Muscle of leg (tissue), 11 donors: ENCODE measurements around the gene DUXA. TPM values are rescaled to one million over a fixed set of nuclear protein-coding genes. Genes with fewer than 3 reads are reported as not detected.

Source experiments
- DNase-seq: peaks from one replicate; pipeline ENCODE4 v3.0.0; 2013
- H3K27ac ChIP-seq: one replicate; pipeline ENCODE4 v1.5.1; 2013; ENCODE audit warnings: mild to moderate bottlenecking, low read length, control low read depth
- H3K27me3 ChIP-seq: one replicate; pipeline ENCODE4 v1.6.1; 2013; ENCODE audit warnings: low read length; ENCODE audit not compliant: control insufficient read depth, insufficient read depth
- H3K36me3 ChIP-seq: one replicate; pipeline ENCODE4 v1.6.1; 2013; ENCODE audit warnings: low read length; ENCODE audit not compliant: control insufficient read depth, insufficient read depth
- H3K4me1 ChIP-seq: one replicate; pipeline ENCODE4 v1.6.1; 2013; ENCODE audit warnings: low read length; ENCODE audit not compliant: control insufficient read depth, insufficient read depth
- H3K4me3 ChIP-seq: one replicate; pipeline ENCODE4 v1.5.1; 2013; ENCODE audit warnings: low read length, control low read depth
- H3K9me3 ChIP-seq: replicated peaks from 2 replicates; pipeline ENCODE4 v1.6.1; 2013; ENCODE audit warnings: low read depth, low read length; ENCODE audit not compliant: control insufficient read depth
- WGBS: methylation state at CpG from one replicate; pipeline ENCODE4 v1.1.5; 2013; ENCODE audit warnings: missing lambda C conversion rate; ENCODE audit not compliant: insufficient coverage; 5-methylcytosine and 5-hydroxymethylcytosine counted together
- polyA plus RNA-seq, 8 donors: library from polyadenylated mRNA; unstranded; fragments of 120-200 nt; gene quantifications; one replicate each; pipeline versions ENCODE4 v1.2.1 to v1.2.3, GENCODE V29; 2013; ENCODE audit warnings: inconsistent platforms in 1 of 8, low replicate concordance in 1 of 8; ENCODE audit not compliant: insufficient read length in 8 of 8, insufficient read depth in 1 of 8
- total RNA-seq: library from RNA; stranded (reverse); fragments of 120-200 nt; gene quantifications from one replicate; pipeline ENCODE4 v1.2.4, GENCODE V29; 2013

DUXA gene
- total and polyA plus RNA-seq, 9 donors: not detected

GRCh38 chr19:57106722-57107235 lies 60.5 kb downstream of the DUXA start:
- Histone ChIP-seq H3K4me1 (peaks cover 8% of the 10 kb centered on the region), H3K36me3 (no peaks in the 10 kb centered on the region), H3K27me3 (peaks cover 26% of the 10 kb centered on the region), H3K9me3 (peaks cover 13% of the 10 kb centered on the region), H3K27ac (no peak overlapping the region), H3K4me3 (no peak overlapping the region)
- no peak for DNase-seq
- under 1% methylated on average over 35 of the region's 42 CpGs for WGBS

DNA sequence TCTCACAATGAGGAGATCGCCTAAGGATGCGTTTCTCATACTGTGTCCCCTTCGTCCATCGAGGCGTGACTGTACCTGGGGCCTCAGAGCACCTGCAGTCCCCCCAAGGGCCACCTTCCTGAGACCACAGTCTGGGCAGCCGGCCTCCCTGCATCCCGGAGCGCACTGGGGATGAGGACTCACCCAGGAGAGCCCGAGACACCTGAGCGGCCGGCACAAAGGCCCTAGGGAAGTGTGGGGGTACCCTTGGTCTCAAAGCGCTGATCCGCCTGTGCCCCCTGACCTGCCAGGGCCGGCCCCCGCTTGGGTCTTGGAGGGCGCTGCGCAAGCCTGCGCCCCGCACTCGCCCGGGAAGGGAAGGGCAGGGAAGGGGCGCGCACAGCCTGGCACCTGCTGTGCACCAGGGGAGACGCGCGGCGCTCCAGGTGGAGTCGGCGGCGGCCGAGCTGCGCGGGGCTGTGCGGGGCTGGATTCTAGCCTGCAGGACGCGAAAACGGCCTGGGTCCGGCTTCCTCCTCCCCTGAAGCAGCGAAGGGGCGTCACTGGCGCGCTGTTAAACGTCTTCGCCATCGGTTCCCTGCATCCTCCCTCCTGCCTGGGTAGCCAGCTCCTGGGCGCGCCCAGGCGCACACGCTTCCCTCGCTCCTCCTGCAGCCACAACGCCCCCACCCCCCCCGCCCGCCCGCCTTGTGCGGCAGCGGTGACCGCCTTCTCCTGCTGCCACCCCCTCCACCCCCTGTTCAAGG lies 61.1 kb downstream of the DUXA start:
- H3K27ac ChIP-seq: no peak overlapping the region
- DNase-seq: no peak
- peaks cover 8% of the 10 kb centered on the region for H3K4me1 ChIP-seq
- H3K36me3 ChIP-seq: no peaks in the 10 kb centered on the region
- peaks cover 7% of the 10 kb centered on the region for H3K9me3 ChIP-seq
- WGBS: 5% methylated on average over 52 of the region's 57 CpGs
- no peak overlapping the region for H3K4me3 ChIP-seq
- H3K27me3 ChIP-seq: peaks cover 26% of the 10 kb centered on the region

Other genes starting within 250 kb of the DUXA start
- gene USP29, start 47.5 kb downstream of the DUXA start, total RNA-seq: not detected
- gene USP29, start 47.5 kb downstream of the DUXA start, polyA plus RNA-seq: not detected
- gene ZIM3, start 22.3 kb downstream of the DUXA start, total RNA-seq: not detected
- not detected for gene ZIM3, start 22.3 kb downstream of the DUXA start, polyA plus RNA-seq
- 36.2 TPM for gene ZNF264, start 24.0 kb upstream of the DUXA start, total RNA-seq
- gene ZNF264, start 24.0 kb upstream of the DUXA start, polyA plus RNA-seq: 10 to 100 TPM in 6 of 8 donors, 1 to 10 TPM in 2; 7.9 to 13.1 (median 10.3) TPM
- gene AURKC, start 63.5 kb upstream of the DUXA start, total RNA-seq: 1.0 TPM
- 1 to 10 TPM in 5 of 8 donors, under 1 TPM in 3; 0.53 to 2.3 (median 1.2) TPM for gene AURKC, start 63.5 kb upstream of the DUXA start, polyA plus RNA-seq
- gene ZNF805, start 73.1 kb upstream of the DUXA start, total RNA-seq: 23.3 TPM
- 1 to 10 TPM; 2.8 to 5.7 (median 4.5) TPM for gene ZNF805, start 73.1 kb upstream of the DUXA start, polyA plus RNA-seq
- gene ZNF460, start 113.0 kb upstream of the DUXA start, total RNA-seq: 56.8 TPM
- gene ZNF460, start 113.0 kb upstream of the DUXA start, polyA plus RNA-seq: 1 to 10 TPM; 1.2 to 4.2 (median 2.9) TPM
- 13.8 TPM for gene ZNF543, start 153.0 kb upstream of the DUXA start, total RNA-seq
- gene ZNF543, start 153.0 kb upstream of the DUXA start, polyA plus RNA-seq: 1 to 10 TPM; 4.4 to 7.3 (median 5.5) TPM
- gene ZNF304, start 183.8 kb upstream of the DUXA start, total RNA-seq: 11.4 TPM
- 10 to 100 TPM in 1 of 8 donors, 1 to 10 TPM in 7; 8.3 to 10.6 (median 9.0) TPM for gene ZNF304, start 183.8 kb upstream of the DUXA start, polyA plus RNA-seq
- 20.7 TPM for gene TRAPPC2B, start 196.1 kb upstream of the DUXA start, total RNA-seq
- 10 to 100 TPM; 11.8 to 16.6 (median 13.6) TPM for gene TRAPPC2B, start 196.1 kb upstream of the DUXA start, polyA plus RNA-seq
- 4.7 TPM for gene ZNF547, start 196.1 kb upstream of the DUXA start, total RNA-seq
- 1 to 10 TPM; 2.4 to 4.7 (median 3.4) TPM for gene ZNF547, start 196.1 kb upstream of the DUXA start, polyA plus RNA-seq
- 19.6 TPM for gene ZNF548, start 222.4 kb upstream of the DUXA start, total RNA-seq
- gene ZNF548, start 222.4 kb upstream of the DUXA start, polyA plus RNA-seq: 10 to 100 TPM; 11.8 to 18.6 (median 14.3) TPM
- 12.5 TPM for gene ZNF17, start 243.7 kb upstream of the DUXA start, total RNA-seq
- gene ZNF17, start 243.7 kb upstream of the DUXA start, polyA plus RNA-seq: 1 to 10 TPM; 5.6 to 8.5 (median 6.6) TPM